Measurements from ENCODE around the gene RBMS1.

- TF ChIP-seq, protein P1, sequence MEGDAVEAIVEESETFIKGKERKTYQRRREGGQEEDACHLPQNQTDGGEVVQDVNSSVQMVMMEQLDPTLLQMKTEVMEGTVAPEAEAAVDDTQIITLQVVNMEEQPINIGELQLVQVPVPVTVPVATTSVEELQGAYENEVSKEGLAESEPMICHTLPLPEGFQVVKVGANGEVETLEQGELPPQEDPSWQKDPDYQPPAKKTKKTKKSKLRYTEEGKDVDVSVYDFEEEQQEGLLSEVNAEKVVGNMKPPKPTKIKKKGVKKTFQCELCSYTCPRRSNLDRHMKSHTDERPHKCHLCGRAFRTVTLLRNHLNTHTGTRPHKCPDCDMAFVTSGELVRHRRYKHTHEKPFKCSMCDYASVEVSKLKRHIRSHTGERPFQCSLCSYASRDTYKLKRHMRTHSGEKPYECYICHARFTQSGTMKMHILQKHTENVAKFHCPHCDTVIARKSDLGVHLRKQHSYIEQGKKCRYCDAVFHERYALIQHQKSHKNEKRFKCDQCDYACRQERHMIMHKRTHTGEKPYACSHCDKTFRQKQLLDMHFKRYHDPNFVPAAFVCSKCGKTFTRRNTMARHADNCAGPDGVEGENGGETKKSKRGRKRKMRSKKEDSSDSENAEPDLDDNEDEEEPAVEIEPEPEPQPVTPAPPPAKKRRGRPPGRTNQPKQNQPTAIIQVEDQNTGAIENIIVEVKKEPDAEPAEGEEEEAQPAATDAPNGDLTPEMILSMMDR (IDR thresholded peaks at IDR 0.05): no peak
- TF ChIP-seq POLR2A (IDR thresholded peaks at IDR 0.05): no peak
Measured at GRCh38 chr2:160306985-160307384, 186.6 kb downstream of the RBMS1 start.

All from esophagus squamous epithelium (tissue), 4 donors.